ENCODE results near the gene ADORA3.

Gene ADORA3

DNA sequence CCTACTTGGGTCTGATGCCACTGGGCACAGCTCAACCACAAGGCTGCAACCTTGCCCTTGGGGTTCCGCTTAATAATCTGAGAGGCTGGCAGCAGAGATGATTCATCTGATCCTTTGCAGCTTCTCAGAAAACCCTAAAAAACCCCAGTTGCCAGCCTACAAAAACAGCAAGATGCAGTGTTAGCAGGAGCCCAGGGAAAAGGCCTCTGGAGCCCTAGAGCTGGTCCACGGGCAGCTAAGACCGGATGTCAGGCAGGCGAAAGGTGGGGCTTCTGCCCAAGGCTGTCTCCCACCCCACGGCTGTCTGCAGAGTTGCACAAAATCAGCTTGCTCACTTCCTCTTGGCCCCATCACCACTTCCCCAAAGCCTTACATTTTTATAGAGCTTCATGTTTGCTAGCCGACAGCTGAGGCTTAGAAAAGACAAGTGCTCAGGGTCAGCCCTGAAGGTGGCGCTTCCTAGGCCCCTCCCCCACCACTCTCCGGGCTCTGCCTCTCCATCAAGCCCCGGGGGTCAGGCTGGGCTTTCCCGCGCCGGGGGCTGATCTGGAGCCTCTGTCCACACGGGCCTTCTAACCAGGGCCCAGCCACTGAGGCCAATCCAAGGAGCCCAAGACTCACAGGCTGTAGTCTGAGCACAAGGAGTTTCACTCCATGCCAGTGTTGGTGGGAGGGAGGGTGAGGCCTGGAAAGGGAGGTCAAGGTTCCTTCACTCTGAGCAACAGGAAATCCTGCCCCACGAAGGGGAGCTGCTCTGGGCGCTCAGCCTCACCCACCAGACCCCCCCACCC, 4.2 kb upstream of the ADORA3 start:
- DNase-seq (ENCODE audit: low spot score), result peak; percentile 68

DNA sequence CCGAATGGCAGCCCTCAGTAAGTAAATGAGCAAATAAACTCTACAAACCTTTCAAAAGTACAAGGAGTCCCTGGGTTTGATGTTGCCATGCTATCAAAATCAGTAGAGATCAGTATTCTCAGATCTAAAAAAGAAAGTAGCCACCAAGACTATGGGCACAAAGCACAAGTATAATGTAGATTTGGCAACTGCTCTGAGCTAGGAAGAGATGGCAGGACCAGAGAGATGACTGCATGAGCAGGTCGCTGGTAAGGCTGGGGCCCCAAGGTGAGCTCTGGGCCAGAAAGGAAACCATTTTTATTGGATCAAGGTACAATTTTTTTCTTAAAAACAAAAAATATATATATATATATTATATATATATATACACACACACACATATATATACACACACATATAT, 3.1 kb upstream of the ADORA3 start:
- DNase-seq (ENCODE audit: low spot score), result no peak

DNA sequence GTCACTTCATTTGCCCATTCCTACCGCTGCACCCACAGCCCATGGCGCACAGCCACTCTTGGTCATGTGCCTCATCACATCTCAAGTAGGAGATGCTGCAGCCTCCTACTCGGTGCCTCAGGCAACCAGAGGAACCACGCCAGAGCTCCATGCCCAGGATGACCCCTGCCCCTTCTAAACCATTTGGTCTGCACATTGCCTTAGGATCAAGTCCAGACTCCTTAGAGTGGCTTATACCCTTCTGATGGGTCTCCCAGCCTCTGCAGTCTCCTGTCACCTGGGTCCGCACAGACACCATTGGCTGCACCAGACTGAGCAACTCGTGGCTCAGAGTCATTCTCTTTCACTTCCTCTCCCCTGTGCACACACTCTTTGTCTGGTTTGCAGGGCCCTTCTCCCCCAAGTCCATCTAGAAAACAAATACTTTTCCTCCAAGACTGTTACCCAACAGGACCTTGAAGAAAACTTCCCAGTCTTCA, 2.2 kb upstream of the ADORA3 start:
- no peak for DNase-seq (ENCODE audit: low spot score)

DNA sequence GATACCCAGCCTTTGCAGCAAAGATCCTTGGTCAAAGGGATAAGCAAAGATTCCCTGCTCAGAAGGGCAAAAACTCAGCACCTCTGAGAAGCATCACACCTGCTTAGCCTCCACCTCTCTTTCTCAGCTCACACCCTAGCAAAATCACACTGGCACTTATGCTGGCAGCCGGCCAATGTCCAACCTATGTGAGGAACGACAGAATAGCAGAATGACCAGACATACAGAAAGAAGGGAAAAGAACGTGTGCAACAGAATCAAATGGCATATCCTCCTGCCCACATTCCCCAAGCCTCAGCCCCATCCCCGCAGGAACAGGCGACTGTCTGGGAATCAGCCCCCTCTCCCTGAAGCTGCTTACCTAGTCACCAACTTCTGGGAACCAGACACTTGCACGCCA, 664 bp upstream of the ADORA3 start:
- no peak for DNase-seq (ENCODE audit: low spot score)

DNA sequence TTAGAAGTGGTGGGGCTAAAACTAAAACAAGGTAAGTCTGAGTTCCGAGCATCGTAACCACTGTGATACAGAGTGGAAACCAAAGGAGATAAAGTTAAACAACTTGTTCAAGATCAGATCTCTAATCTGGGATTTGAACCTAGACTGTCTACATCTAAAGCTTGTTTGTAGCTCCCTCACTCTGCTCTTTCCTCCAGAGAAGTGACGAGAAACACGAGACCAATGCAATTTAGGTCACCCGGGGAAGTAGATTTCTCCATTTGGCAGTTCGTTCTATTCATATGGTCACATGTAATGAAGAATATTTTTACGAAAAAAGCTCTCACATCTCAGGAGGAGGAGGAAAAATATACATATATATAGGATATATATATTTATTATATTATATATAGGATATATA, 1.8 kb downstream of the ADORA3 start:
- no peak for DNase-seq (ENCODE audit: low spot score)

DNA sequence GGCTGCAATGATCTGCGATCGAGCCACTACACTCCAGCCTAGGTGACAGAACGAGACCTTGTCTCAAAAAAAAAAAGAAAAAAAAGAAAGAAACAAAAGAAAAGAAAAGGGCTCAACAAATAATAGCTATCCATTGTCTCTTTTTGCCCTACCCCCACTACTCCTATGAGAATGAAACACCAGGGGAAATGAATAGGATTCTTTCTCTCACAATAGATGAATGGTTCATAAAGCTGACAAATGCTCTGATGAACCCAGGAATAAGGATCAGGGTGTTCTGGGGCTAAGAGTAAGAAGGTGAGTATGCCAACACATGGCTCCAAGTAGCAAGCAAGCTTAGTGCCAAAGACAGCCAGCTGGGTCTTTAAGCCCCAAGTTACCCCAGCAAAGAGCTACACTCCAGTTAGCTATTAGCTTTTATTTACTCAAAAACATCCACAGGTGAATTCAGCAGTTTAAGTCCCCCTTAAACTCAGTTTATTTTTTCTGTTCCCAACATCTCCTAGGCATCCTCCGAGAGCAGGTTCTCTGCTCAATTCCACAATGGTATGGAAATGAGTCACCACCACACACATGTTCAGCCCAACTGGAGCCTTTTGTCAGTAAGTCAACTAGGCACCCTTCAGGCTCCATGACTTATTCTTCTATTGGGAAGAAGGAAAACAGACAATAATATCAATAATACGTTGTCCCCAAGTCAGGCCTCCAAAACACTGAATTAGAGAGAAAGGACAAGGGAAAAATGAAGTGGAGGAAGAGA, 4.2 kb downstream of the ADORA3 start:
- no peak for DNase-seq (ENCODE audit: low spot score)

DNA sequence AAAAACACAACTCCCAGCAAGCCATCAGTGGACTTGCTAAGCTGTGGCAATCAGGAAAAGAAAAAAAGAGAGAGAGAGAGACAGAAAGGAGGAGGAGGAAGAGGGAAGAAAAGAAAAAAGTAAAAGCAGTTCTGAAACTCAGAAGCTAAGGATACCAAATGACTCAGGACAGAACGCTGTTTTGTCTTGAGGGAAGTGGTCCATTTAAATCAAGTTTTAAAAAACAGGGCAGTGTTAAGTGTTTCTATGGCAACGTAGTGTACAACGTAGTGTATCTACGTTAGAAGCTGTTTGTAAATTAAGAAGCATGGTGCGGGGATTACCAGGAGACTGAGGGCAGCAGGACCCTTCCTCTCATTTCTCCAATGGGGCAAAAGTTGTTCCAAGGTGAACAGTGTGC, 5.8 kb downstream of the ADORA3 start:
- DNase-seq (ENCODE audit: low spot score), result no peak

DNA sequence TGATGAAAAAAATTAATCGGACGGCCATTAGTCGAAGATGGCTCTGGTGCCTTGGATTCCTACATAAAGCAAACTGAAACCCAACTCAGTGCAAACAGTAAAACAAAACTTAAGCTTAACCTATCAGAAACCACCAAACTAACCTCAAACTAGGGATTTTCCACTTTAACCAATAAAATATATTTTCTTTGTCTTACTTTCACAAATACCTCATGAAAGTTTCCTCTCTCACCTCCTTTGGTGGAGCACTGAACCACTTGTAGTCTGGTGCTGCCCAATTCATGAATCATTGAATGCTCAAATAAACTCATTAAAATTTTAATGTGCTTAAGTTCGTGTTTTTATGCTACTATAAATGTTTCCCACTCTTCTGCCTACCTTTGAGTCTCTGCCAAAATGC, 7.0 kb downstream of the ADORA3 start:
- DNase-seq (ENCODE audit: low spot score), result no peak

DNA sequence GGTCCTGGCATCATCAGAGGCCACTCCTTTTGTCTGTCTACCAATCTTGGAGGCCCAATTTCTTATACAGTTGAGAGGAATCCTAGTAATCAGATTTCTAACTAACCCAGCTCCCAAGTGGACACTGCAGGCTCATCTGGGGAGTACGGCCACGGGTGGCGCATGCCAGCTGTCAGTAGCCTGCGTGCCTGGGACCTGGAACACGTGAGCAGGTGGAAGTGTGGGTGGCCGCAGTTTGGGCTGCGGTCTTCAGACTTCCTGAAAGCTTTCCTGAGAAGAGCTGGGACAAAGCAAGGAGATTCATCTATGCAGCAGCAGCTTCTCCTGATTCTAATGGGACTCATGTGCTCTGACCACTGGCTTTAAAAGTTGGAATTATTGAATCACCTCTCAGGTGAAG, 12.4 kb downstream of the ADORA3 start:
- no peak for DNase-seq (ENCODE audit: low spot score)

DNA sequence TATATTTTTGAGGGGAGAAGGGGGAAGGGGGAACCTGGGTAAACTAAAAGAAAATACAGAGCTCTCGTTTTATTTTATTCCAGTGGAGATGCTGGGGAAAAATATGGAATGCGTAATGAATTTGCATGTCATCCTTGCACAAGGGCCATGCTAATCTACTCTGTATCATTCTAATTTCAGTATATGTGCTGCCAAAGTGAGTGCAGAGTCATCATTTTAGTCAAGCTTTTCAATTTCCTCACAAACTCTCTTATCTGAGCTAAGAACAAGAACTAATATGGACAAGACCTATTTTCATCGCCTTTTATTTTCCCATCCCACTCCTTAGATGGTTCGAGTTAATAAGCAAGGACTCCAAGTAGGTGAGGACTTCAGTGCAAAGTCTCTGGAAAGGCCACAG, 13.2 kb downstream of the ADORA3 start:
- no peak for DNase-seq (ENCODE audit: low spot score)

DNA sequence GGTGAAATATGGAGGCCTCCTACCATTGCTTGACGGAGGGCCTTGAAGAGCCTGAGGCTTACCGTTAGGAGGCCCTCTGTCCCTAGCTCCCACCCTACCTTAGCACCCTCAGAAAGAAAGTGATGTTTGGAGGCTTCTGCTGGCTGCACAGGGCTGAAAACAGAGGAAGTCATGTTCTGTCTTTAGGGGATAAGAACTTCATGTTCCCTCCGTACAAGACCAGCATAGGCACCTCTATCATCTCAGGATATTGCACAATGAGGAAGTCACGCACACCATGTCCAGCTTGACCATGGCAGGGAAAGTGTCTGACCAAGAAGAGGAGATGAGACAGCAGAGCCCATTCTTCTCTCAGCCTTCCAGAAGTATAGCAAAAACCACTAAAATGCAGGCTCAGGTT, 13.8 kb downstream of the ADORA3 start:
- no peak for DNase-seq (ENCODE audit: low spot score)

DNA sequence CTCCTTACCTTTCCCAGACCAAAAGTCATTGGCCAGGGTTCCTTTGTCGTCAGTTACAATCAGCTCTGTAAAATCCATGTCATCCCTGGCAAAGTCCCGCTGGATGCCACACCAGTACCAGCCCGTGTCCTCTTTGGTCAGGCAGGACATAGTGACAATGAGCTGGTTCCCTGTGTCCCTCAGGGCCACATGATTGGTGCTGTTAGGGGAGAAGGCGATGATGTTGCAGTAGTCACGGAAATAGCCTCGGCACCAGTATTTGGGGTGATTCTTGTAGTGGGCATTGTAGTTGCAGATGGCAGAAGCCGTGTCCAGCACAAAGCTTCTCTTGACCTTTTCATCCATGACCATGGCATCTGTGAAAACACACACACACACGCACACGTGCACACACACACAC, 14.8 kb downstream of the ADORA3 start:
- no peak for DNase-seq (ENCODE audit: low spot score)

DNA sequence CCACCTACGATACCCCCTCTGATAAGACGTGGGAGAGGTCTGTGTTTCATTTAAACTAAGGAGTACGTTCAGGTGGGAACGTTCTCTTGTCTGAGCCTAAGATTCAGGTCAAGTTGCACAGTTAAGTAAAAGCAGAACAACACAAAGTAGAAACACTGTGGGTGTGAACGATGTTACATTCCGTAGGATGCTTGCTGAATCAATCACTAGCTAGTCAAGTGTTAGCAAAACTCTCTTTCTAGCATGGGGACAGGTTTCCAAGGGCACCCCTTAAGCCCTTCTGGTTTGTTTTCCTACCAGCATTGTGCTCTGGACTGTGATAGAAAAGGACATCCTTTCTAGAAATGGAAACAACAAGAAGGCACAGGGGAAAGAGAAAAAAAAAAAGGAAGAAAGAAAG, 16.3 kb downstream of the ADORA3 start:
- DNase-seq (ENCODE audit: low spot score), result no peak

DNA sequence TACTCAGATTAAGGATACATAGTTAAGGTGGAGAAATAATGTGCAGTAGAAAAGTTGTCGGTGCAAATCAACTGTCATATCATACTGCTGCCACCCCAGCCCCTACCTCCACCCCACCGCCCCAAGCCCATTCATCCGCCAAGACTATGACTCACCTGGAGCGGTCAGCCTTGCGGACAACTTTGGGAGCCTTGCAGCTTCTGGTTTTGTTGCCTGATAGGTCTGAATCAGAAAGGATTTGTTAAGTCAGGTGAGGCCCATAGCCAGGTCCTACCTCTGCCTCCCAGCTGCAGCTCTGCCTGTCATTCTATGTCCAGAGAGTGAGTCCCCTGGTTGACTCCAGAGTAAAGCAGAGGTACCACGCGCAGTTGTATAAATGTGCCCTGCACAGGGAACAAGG, 17.0 kb downstream of the ADORA3 start:
- no peak for DNase-seq (ENCODE audit: low spot score)

DNA sequence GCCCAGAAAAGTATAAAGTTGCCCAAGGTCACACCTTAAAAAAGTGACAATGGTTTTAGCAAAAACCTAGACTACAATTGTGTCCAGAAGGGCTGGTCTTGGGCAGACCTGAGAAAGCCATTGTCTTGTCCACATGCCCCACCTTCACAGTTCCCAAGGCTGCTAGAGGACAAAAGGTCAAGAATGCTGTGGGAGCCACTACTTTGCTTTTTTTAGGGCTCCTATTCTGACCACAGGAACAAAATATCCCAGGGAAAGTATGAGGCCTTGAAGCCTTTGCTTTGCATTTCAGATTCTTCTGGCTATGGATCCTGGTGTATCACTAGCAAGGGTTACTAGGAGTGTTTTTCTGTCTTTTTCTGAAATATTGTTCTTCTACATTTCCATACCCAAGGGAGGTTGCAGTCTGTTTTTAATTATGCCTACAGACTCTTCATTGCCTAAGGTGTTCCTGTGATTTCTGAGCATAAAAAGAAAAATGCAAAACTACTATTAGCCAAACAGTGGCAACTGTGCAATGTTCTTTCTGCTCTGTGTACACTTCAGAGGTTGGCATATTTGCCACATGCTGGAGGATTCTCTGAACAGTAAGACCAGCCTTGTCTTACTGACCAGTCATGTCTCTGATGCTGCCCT, 18.9 kb downstream of the ADORA3 start:
- DNase-seq (ENCODE audit: low spot score), result no peak

DNA sequence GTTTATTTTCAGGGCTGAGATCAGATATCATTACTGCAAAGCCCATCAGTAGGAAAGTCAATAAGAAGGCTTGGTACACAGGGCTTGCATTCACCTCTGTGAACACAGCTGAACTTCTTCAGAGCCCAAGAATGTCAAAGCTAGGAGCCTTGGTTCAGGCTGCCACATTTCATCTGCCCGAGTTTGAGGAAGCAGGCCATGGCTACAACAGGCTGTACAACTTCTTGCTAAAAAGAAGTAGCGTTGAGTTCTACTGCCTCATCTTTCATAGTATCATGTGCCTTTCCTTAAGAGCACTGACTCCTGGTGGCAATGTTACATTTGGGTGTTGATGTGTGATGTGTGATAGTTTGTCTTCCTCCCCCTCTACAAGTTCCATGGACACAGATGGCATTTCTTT, 19.6 kb downstream of the ADORA3 start:
- DNase-seq (ENCODE audit: low spot score), result no peak

DNA sequence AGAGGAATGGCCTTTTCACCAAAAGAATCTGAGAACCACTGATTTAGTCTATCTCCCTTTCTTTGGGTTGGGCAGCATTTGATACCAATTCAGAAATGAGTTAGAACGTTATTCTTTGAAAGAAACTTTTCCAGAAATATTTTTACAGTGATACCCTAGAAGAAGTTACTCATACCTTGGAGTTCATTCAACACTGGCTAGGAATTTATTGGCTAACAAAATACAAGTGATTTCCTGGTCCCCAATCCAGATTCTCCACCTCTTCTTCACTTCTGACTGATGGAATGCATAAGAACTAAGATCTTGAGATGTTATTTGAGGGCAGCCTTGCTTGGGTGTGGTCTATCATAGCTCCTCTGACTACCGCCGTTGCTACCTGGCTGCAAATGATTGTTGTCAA, 20.3 kb downstream of the ADORA3 start:
- DNase-seq (ENCODE audit: low spot score), result no peak

DNA sequence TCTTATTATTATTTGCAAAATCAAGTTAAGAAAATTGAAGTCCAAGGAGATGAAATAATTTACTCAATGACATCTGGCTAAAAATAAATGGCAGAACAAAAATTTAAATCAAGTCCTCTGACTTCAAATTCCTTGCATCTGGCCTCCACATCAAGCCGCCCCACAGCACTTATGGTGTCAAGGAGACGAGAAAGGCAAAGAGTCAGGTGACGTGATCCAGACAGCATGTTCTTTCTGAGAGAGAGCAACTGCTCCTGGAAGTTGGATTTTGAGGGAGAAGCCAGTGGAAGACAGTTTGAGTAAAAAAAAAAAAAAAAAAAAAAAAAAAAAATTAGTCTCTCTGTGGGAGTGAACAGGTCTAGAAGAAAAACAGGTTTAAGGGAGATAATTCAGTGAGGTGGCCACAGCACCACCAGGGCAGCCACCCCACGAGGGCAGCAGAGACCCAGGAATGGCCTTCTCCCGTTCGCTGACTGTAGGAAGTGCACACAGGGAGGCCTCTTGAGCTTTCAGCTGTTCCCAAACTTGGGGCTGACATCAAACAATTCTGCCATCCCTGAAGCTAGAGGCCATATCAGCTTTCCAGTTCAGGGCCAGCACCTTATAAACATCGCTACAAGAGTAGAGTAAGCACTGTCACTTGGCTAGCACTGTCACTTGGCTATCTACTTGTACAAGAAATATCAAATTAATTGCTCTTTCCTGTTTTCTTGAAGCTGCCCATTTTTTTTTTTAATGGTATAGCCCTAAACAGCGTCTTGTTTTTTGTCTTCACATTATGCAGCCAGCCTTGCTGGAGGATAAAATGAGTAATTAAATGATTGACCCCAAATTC, 21.8 kb downstream of the ADORA3 start:
- DNase-seq (ENCODE audit: low spot score), result peak; percentile 58

DNA sequence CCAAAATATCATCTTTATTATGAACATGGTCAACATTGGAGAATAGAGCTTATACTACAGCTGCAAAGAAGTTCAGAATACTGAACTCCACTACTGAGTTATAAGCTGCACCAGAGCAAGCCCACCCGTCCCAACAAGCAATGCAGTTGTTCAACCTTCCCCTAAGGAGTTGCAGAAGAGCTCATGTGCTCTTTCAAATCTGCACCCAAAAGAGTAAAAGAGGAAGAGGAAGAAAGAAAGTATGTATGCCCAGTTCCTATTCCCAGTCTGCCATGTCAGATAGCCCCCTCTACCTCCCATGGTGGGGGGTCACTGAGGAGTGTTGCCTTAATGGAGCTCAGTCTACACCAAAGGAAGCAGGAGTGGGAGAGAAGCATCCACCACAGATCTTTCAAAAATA, 22.8 kb downstream of the ADORA3 start:
- no peak for DNase-seq (ENCODE audit: low spot score)

DNA sequence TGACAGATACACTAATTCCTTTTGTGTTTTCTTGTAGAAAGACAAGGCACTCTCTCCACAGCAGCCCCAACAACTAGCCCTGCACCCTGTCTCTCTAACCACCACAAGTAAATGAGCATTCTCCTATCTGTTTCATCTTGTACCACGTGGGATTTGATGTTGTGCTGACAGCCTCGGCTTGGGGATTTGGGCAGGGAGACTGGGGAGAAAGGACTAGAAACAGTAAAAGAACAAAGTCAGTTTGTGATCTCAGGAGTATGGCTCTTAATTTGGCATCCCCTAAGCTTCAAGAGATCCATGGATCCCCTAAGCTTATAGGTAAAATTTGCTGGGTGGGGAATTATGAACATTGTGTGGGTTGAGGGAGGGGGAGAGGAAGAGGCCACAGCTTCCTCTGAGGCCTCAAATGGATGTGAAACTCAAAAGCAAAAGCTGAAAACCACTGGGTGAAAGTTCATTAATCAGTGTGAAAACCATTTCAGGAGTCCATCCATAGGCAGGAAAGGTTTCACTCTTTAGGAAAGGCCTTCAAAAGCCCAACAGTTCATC, 26.6 kb downstream of the ADORA3 start:
- no peak for DNase-seq (ENCODE audit: low spot score)

DNA sequence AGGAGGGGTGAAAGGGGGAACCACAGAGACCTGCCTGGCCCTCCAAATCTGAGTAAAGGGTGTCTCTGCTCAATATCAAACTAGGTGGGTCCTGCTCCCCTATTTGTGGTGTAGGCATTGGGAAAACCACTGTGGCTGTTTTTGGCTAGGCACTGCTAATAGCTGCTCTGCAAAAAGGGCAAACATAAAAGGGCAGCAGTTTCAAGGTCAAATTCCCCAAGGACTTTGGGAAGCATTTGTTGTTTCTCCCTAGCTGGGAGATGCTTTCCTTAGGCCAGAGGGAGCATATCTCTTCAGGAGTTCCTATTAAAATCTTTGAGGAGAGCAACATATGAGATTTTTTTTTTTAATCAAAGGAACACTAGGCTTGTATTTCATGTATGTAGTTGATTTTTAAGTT, 27.2 kb downstream of the ADORA3 start:
- DNase-seq (ENCODE audit: low spot score), result no peak

DNA sequence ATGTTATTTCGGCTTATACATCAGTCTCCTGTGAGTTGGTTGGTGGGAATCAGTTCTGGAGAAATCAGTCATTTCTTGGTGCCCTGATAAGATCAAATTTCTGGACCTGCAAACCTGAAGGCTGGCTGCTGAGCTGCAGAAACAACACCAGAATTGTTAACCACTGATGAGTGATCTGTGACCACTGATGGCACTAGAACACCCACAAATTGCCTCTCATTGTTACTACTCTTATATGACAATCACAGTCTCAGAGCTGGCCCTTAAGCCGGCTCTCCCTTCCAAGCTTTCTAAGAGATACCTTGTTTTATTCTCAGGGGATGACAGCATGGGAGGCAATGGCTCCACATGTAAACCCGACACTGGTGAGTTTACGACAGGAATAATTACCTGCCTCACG, 27.7 kb downstream of the ADORA3 start:
- no peak for DNase-seq (ENCODE audit: low spot score)
